GM23248 (cell line): ENCODE measurements around the gene HNMT. TPM values are rescaled to one million over a fixed set of nuclear protein-coding genes. Genes with fewer than 3 reads are reported as not detected.

ENCODE experiments used
- DNase-seq: peaks from one replicate; pipeline ENCODE4 v3.0.0-alpha.2; 2015
- H2AFZ ChIP-seq: fragments of 200-600 bp; sonication (generic); 2 replicates; pipeline ENCODE4 v1.6.1; 2016; ENCODE audit warnings: antibody characterized with exemption
- H3F3A ChIP-seq: fragments of 200-600 bp; sonication (generic); 2 replicates; pipeline ENCODE4 v1.6.1; 2016; ENCODE audit warnings: mild to moderate bottlenecking, antibody characterized with exemption, mixed run types; ENCODE audit not compliant: insufficient read depth
- H3K27ac ChIP-seq: fragments of 200-600 bp; sonication (generic); 2 replicates; pipeline ENCODE4 v1.5.1; 2016; ENCODE audit warnings: mild to moderate bottlenecking
- H3K27me3 ChIP-seq: fragments of 200-600 bp; sonication (generic); replicated peaks from 2 replicates; pipeline ENCODE4 v1.6.1; 2016; ENCODE audit warnings: mild to moderate bottlenecking; ENCODE audit not compliant: insufficient read depth
- H3K36me3 ChIP-seq: fragments of 200-600 bp; sonication (generic); 2 replicates; pipeline ENCODE4 v1.6.1; 2016; ENCODE audit warnings: low read depth, mild to moderate bottlenecking
- H3K4me1 ChIP-seq: fragments of 200-600 bp; sonication (generic); 2 replicates; pipeline ENCODE4 v1.6.1; 2016; ENCODE audit warnings: mild to moderate bottlenecking; ENCODE audit not compliant: insufficient read depth
- H3K4me2 ChIP-seq: fragments of 200-600 bp; sonication (generic); one replicate; pipeline ENCODE4 v1.6.1; 2016; ENCODE audit warnings: mild to moderate bottlenecking; ENCODE audit not compliant: unreplicated experiment
- H3K4me3 ChIP-seq: fragments of 200-600 bp; sonication (generic); 2 replicates; pipeline ENCODE4 v1.5.1; 2016; ENCODE audit warnings: mild to moderate bottlenecking
- H3K79me2 ChIP-seq: fragments of 200-600 bp; sonication (generic); 2 replicates; pipeline ENCODE4 v1.6.1; 2016; ENCODE audit warnings: mild to moderate bottlenecking; ENCODE audit not compliant: insufficient read depth
- H3K9ac ChIP-seq: fragments of 200-600 bp; sonication (generic); 2 replicates; pipeline ENCODE4 v1.6.1; 2016; ENCODE audit warnings: mild to moderate bottlenecking
- H3K9me2 ChIP-seq: fragments of 200-600 bp; sonication (generic); 2 replicates; pipeline ENCODE4 v1.6.1; 2016; ENCODE audit warnings: mixed run types, mild to moderate bottlenecking, moderate library complexity; ENCODE audit not compliant: insufficient read depth
- H3K9me3 ChIP-seq: fragments of 200-600 bp; sonication (generic); one replicate; pipeline ENCODE4 v1.6.1; 2017; ENCODE audit warnings: low read depth
- H4K20me1 ChIP-seq: fragments of 200-600 bp; sonication (generic); 2 replicates; pipeline ENCODE4 v1.6.0; 2016; ENCODE audit not compliant: insufficient read depth
- EZH2 ChIP-seq: fragments of 200-600 bp; sonication (generic); IDR thresholded peaks from 2 replicates; pipeline ENCODE4 v1.6.1; 2018; ENCODE audit warnings: antibody characterized with exemption, mild to moderate bottlenecking; ENCODE audit not compliant: insufficient read depth, poor library complexity, severe bottlenecking
- EZH2phosphoT487 ChIP-seq: fragments of 200-600 bp; sonication (generic); IDR thresholded peaks from 2 replicates; pipeline ENCODE4 v1.6.1; 2018; ENCODE audit warnings: antibody characterized with exemption, moderate library complexity, mild to moderate bottlenecking, low read depth; ENCODE audit not compliant: insufficient read depth
- WGBS, 2 experiments: methylation state at CpG; one replicate each; pipeline ENCODE4 v1.1.6; 2015 to 2017; ENCODE audit warnings: low lambda C conversion rate in 2 of 2, low coverage in 1 of 2; ENCODE audit errors: missing lambda C conversion rate in 2 of 2; 5-methylcytosine and 5-hydroxymethylcytosine counted together
- in situ Hi-C: fragments of 300-500 bp; cut with MboI; formaldehyde crosslinking; loops from 2 replicates; pipeline ENCODE4 v1.15.0; 2020
- polyA plus RNA-seq: library from polyadenylated mRNA; unstranded; fragments of >200 nt; fragmentation: Nextera tagmentation; extraction: Ambion mirVana; gene quantifications from 2 replicates; pipeline ENCODE4 v1.2.1, GENCODE V29; 2016
- total RNA-seq: library from RNA; depleted of rRNA; stranded (reverse); fragments of >200 nt; shearing (Covaris generic); gene quantifications from 2 replicates; pipeline ENCODE4 v1.2.3, GENCODE V29; 2014

HNMT gene
- total and polyA plus RNA-seq, 2 experiments from 2014 or later, result 6.8 to 7.3 TPM

DNA sequence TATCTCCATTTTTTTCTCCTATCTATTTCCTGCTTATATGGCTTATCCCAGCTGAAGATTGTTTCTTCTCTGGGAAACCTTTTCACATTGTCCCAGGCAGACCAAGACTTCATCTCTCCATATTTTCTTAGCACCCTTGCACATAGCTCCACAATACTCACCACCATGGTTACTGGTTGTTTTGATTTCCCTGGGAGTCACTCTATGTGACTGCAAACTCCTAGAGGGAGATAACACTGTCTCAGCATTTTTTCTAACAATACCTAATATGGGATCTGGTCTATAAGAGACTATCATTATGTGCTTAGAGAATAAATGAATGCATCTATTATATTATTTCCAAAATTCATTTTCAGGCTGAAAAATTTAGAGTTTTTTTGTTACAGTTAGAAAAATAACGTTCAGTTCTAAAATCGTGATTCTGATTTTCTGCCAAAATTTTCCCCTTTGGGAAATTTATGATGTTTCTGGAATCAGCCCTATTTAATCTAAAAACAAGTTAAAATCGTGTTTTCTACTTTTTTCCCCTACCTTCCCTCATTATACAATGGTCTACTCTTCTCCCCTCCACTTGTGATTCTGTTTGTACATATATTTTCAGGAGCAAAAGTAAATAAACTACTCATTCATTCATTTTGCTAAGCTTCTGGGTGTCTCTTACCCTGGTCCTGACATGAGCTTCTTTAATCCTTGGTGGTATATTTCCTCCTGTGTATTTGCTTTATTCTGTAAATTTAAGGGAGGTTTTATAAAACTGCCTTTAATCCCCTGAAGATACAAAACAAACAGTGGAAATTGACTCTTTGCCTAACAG is 95.4 kb downstream of the HNMT start:
- H4K20me1 ChIP-seq, result no peaks in the 10 kb centered on the region
- DNase-seq, result peak; percentile 6
- 25 to 34% methylated on average over 3 of the region's 3 CpGs for WGBS, 2 experiments
- H3K27me3 ChIP-seq, result peaks cover 12% of the 10 kb centered on the region; the same call in 1 of the 2 replicates
- H3K4me2 ChIP-seq, result no peak overlapping the region
- no peak overlapping the region for H2AFZ ChIP-seq
- no peak overlapping the region for H3K4me3 ChIP-seq
- H3F3A ChIP-seq, result no peaks in the 10 kb centered on the region
- no peaks in the 10 kb centered on the region for H3K79me2 ChIP-seq
- peaks cover 9% of the 10 kb centered on the region; the same call in 1 of the 2 replicates for H3K4me1 ChIP-seq
- TF ChIP-seq EZH2 (no peak), EZH2phosphoT487 (no peak)
- in situ Hi-C loops, result no loop called here
- H3K36me3 ChIP-seq, result no peaks in the 10 kb centered on the region
- H3K27ac ChIP-seq, result no peak overlapping the region
- H3K9ac ChIP-seq, result no peak overlapping the region
- H3K9me2 ChIP-seq, result no peaks in the 10 kb centered on the region
- no peaks in the 10 kb centered on the region for H3K9me3 ChIP-seq

DNA sequence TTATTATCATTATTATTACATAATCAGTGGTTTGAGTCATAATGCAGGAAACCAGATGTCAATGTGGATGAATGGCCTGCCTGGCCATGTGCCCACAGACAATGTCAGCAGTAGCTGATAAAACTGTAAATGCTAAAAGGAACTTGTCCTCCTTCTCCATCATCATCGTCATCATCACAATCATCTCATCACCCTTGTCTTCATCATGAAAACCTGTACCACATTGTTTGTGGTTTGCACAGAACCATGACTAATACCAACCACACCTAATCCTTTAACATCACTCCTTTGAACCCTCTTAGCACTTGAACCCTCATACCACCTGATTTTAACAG is 96.0 kb downstream of the HNMT start:
- 33 to 57% methylated on average over 1 of the region's 1 CpG for WGBS, 2 experiments
- H4K20me1 ChIP-seq, result no peaks in the 10 kb centered on the region
- H3K9ac ChIP-seq, result no peak overlapping the region
- in situ Hi-C loops, result no loop called here
- peak; percentile 69 for DNase-seq
- no peaks in the 10 kb centered on the region for H3K79me2 ChIP-seq
- H3K9me2 ChIP-seq, result no peaks in the 10 kb centered on the region
- TF ChIP-seq EZH2phosphoT487 (0 out of 2 replicates have a peak, but pooled peaks have one; percentile 32), EZH2 (no peak)
- no peak overlapping the region for H3K4me2 ChIP-seq
- H3K4me3 ChIP-seq, result no peak overlapping the region
- no peak overlapping the region for H2AFZ ChIP-seq
- no peak overlapping the region for H3K27ac ChIP-seq
- H3K4me1 ChIP-seq, result peaks cover 9% of the 10 kb centered on the region; the same call in 1 of the 2 replicates
- H3K27me3 ChIP-seq, result peaks cover 12% of the 10 kb centered on the region; the same call in 1 of the 2 replicates
- H3K9me3 ChIP-seq, result no peaks in the 10 kb centered on the region
- H3F3A ChIP-seq, result no peaks in the 10 kb centered on the region
- H3K36me3 ChIP-seq, result no peaks in the 10 kb centered on the region

DNA sequence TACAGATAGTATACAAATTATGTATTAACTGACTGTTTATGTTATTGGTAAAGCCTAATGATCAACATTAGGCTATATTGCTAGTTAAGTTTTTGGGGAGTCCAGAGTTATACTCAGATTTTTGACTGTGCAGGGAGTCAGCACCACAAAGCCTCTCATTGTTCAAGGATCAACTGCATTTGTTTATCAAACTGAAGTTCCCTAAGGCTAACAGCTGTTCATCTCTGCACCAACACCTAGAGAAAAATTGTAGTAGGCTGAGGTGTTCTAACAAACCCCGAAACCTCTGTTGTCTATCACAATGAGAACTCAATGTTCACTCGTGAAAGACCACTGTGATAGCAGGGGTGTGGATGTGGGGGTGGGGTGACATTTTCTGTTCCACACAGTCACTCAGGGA is 97.7 kb downstream of the HNMT start:
- Histone ChIP-seq H4K20me1 (no peaks in the 10 kb centered on the region), H3K9me3 (no peaks in the 10 kb centered on the region), H3K79me2 (no peaks in the 10 kb centered on the region), H3K9me2 (no peaks in the 10 kb centered on the region), H3F3A (no peaks in the 10 kb centered on the region), H3K4me2 (no peak overlapping the region), H3K9ac (no peak overlapping the region), H2AFZ (no peak overlapping the region), H3K27ac (no peak overlapping the region), H3K4me3 (no peak overlapping the region), H3K36me3 (no peaks in the 10 kb centered on the region), H3K27me3 (peaks cover 12% of the 10 kb centered on the region), H3K4me1 (peaks cover 9% of the 10 kb centered on the region; the same call in 1 of the 2 replicates)
- in situ Hi-C loops, result no loop called here
- TF ChIP-seq EZH2phosphoT487 (no peak), EZH2 (no peak)
- 43 to 78% methylated on average over 2 of the region's 2 CpGs for WGBS, 2 experiments
- no peak for DNase-seq

DNA sequence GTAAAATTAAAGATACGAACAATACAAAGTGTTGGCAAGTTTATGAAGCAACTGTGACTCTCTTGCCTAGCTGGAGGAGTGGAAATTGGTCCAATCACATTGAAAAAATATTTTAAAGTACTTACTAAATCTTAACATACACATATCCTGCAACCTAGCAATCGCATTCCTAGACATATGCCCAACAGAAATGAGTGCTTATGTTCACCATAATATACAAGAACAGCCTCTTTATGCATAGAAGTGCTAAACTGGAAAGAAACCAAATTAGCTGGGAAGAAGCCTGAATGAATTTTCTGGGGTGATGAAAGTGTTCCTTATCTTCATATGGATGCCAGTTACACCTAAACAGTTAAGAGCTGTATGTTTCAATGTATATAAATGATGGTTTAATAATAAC is 98.9 kb downstream of the HNMT start:
- Histone ChIP-seq H3K4me3 (no peak overlapping the region), H3K9me3 (no peaks in the 10 kb centered on the region), H3K9me2 (no peaks in the 10 kb centered on the region), H3F3A (no peaks in the 10 kb centered on the region), H4K20me1 (no peaks in the 10 kb centered on the region), H2AFZ (no peak overlapping the region), H3K36me3 (no peaks in the 10 kb centered on the region), H3K9ac (no peak overlapping the region), H3K27me3 (peaks cover 17% of the 10 kb centered on the region), H3K27ac (no peak overlapping the region), H3K79me2 (no peaks in the 10 kb centered on the region), H3K4me1 (peaks cover 9% of the 10 kb centered on the region; the same call in 1 of the 2 replicates), H3K4me2 (no peak overlapping the region)
- no peak for DNase-seq
- in situ Hi-C loops, result no loop called here
- WGBS, 2 experiments, result 52 to 53% methylated on average over 2 of the region's 2 CpGs
- no peak for TF ChIP-seq EZH2
- no peak for TF ChIP-seq EZH2phosphoT487
